Femur (tissue), 1 donor: ENCODE measurements around the gene CFAP73.
"Not testable (repeated sequence)": the region's sequence is repeated elsewhere in the genome, so short reads cannot be mapped to it uniquely, and the experiment has no call there.

Experiments used
- DNase-seq: peaks from one replicate; pipeline ENCODE4 v3.0.0-alpha.2; 2017

Gene CFAP73

GRCh38 chr12:113149361-113150150 is at the start of gene CFAP73:
Gene CFAP73 (plus strand): TSS chr12:113149724. CDS start chr12:113149858, 134 bp downstream.
- DNase-seq: peak; percentile 87

- DNase-seq: no peak
Measured at GRCh38 chr12:113099764-113100163, 49.8 kb upstream of the CFAP73 start.

- DNase-seq: no peak
Measured at GRCh38 chr12:113101751-113102150, 47.8 kb upstream of the CFAP73 start.

GRCh38 chr12:113102811-113103210 is 46.7 kb upstream of the CFAP73 start:
- DNase-seq: no peak

GRCh38 chr12:113103756-113104450 is 45.6 kb upstream of the CFAP73 start:
- DNase-seq: no peak

GRCh38 chr12:113104953-113105510 is 44.5 kb upstream of the CFAP73 start:
- no peak for DNase-seq

GRCh38 chr12:113105606-113106271 is 43.8 kb upstream of the CFAP73 start:
- no peak for DNase-seq

- no peak for DNase-seq
Measured at GRCh38 chr12:113106361-113106760, 43.2 kb upstream of the CFAP73 start.

GRCh38 chr12:113108308-113108707 is 41.2 kb upstream of the CFAP73 start:
- DNase-seq: no peak

GRCh38 chr12:113109360-113109759 is 40.2 kb upstream of the CFAP73 start:
- DNase-seq: no peak

GRCh38 chr12:113109872-113110599 is 39.5 kb upstream of the CFAP73 start:
- DNase-seq: no peak

GRCh38 chr12:113111247-113111646 is 38.3 kb upstream of the CFAP73 start:
- DNase-seq: no peak

- DNase-seq: no peak
Measured at GRCh38 chr12:113112043-113112899, 37.3 kb upstream of the CFAP73 start.

GRCh38 chr12:113113397-113113796 is 36.1 kb upstream of the CFAP73 start:
- DNase-seq: no peak

GRCh38 chr12:113114447-113115178 is 34.9 kb upstream of the CFAP73 start:
- no peak for DNase-seq

GRCh38 chr12:113115455-113116126 is 33.9 kb upstream of the CFAP73 start:
- DNase-seq: no peak

GRCh38 chr12:113116875-113117274 is 32.6 kb upstream of the CFAP73 start:
- DNase-seq: no peak

GRCh38 chr12:113117684-113118083 is 31.8 kb upstream of the CFAP73 start:
- DNase-seq: not testable (repeated sequence)

GRCh38 chr12:113118142-113118541 is 31.4 kb upstream of the CFAP73 start:
- no peak for DNase-seq

- no peak for DNase-seq
Measured at GRCh38 chr12:113119980-113120669, 29.4 kb upstream of the CFAP73 start.
